Brain pericyte (primary cell): Measurements from ENCODE around the gene MTG2.
"Not testable (repeated sequence)": the region's sequence is repeated elsewhere in the genome, so short reads cannot be mapped to it uniquely, and the experiment has no call there.

ENCODE experiments used
- DNase-seq: peaks from one replicate; pipeline ENCODE4 v3.0.0-alpha.2; 2012; ENCODE audit warnings: low read depth, low spot score

MTG2 gene

GRCh38 chr20:62145688-62146018 is 37.2 kb upstream of the MTG2 start:
- no peak for DNase-seq

GRCh38 chr20:62146019-62146755 is 36.6 kb upstream of the MTG2 start:
- no peak for DNase-seq

GRCh38 chr20:62147125-62147524 is 35.7 kb upstream of the MTG2 start:
- no peak for DNase-seq

GRCh38 chr20:62147528-62147927 is 35.3 kb upstream of the MTG2 start:
- DNase-seq = no peak

GRCh38 chr20:62148383-62148782 is 34.4 kb upstream of the MTG2 start:
- DNase-seq = not testable (repeated sequence)

- no peak for DNase-seq
Observed at GRCh38 chr20:62148908-62149314, 33.9 kb upstream of the MTG2 start.

GRCh38 chr20:62149532-62150309 is 33.1 kb upstream of the MTG2 start:
- DNase-seq = no peak

GRCh38 chr20:62150310-62150575 is 32.6 kb upstream of the MTG2 start:
- no peak for DNase-seq

- no peak for DNase-seq
Observed at GRCh38 chr20:62151225-62151624, 31.6 kb upstream of the MTG2 start.

- no peak for DNase-seq
Observed at GRCh38 chr20:62151835-62152364, 30.9 kb upstream of the MTG2 start.

- no peak for DNase-seq
Observed at GRCh38 chr20:62155428-62156253, 27.2 kb upstream of the MTG2 start.

GRCh38 chr20:62156254-62156556 is 26.6 kb upstream of the MTG2 start:
- DNase-seq = no peak

- no peak for DNase-seq
Observed at GRCh38 chr20:62156592-62157386, 26.0 kb upstream of the MTG2 start.

- DNase-seq = no peak
Observed at GRCh38 chr20:62157387-62158087, 25.3 kb upstream of the MTG2 start.

GRCh38 chr20:62158088-62158400 is 24.8 kb upstream of the MTG2 start:
- DNase-seq = no peak

- no peak for DNase-seq
Observed at GRCh38 chr20:62158541-62158940, 24.3 kb upstream of the MTG2 start.

GRCh38 chr20:62159052-62159451 is 23.8 kb upstream of the MTG2 start:
- DNase-seq = no peak

- no peak for DNase-seq
Observed at GRCh38 chr20:62159839-62160238, 23.0 kb upstream of the MTG2 start.

- DNase-seq = no peak
Observed at GRCh38 chr20:62160253-62160652, 22.6 kb upstream of the MTG2 start.

- DNase-seq = no peak
Observed at GRCh38 chr20:62160876-62161275, 22.0 kb upstream of the MTG2 start.

GRCh38 chr20:62161347-62161746 is 21.5 kb upstream of the MTG2 start:
- no peak for DNase-seq
